ENCODE measurements around the gene MFRP.

The MFRP gene

GRCh38 chr11:119368121-119369034 lies 21.9 kb upstream of the MFRP start:
- TF ChIP-seq CTCF (IDR thresholded peaks at IDR 0.05; ENCODE audit: extremely low read depth, insufficient read depth, missing control alignments) = no peak
- no peak for DNase-seq (ENCODE audit: low spot score)
- in situ Hi-C loops (cut with MboI; ENCODE audit: low pct_unique_long_range_greater_than_20kb, low sequenced_read_pairs, unreplicated experiment) = no loop called here

GRCh38 chr11:119367661-119368120 lies 21.2 kb upstream of the MFRP start:
- no peak for TF ChIP-seq CTCF (IDR thresholded peaks at IDR 0.05; ENCODE audit: extremely low read depth, insufficient read depth, missing control alignments)
- no peak for DNase-seq (ENCODE audit: low spot score)
- in situ Hi-C loops (cut with MboI; ENCODE audit: low pct_unique_long_range_greater_than_20kb, low sequenced_read_pairs, unreplicated experiment) = no loop called here

GRCh38 chr11:119366690-119367620 lies 20.4 kb upstream of the MFRP start:
- in situ Hi-C loops (cut with MboI; ENCODE audit: low pct_unique_long_range_greater_than_20kb, low sequenced_read_pairs, unreplicated experiment) = no loop called here
- TF ChIP-seq CTCF (IDR thresholded peaks at IDR 0.05; ENCODE audit: extremely low read depth, insufficient read depth, missing control alignments) = no peak
- no peak for DNase-seq (ENCODE audit: low spot score)

- in situ Hi-C loops (cut with MboI; ENCODE audit: low pct_unique_long_range_greater_than_20kb, low sequenced_read_pairs, unreplicated experiment) = no loop called here
- TF ChIP-seq CTCF (IDR thresholded peaks at IDR 0.05; ENCODE audit: extremely low read depth, insufficient read depth, missing control alignments) = no peak
- no peak for DNase-seq (ENCODE audit: low spot score)
These were observed 18.6 kb upstream of the MFRP start for GRCh38 chr11:119365071-119365591.

GRCh38 chr11:119363851-119364590 lies 17.5 kb upstream of the MFRP start:
- TF ChIP-seq CTCF (IDR thresholded peaks at IDR 0.05; ENCODE audit: extremely low read depth, insufficient read depth, missing control alignments) = no peak
- in situ Hi-C loops (cut with MboI; ENCODE audit: low pct_unique_long_range_greater_than_20kb, low sequenced_read_pairs, unreplicated experiment) = no loop called here
- peak; percentile 87 for DNase-seq (ENCODE audit: low spot score)

Measured in GM13977 (cell line).